ENCODE measurements around the gene SLIT3.

SLIT3 gene

GRCh38 chr5:168865968-168866367, 435.0 kb downstream of the SLIT3 start:
- no peak overlapping the region for H3K4me3 ChIP-seq (ENCODE audit: low read depth, low read length)
- no peak for TF ChIP-seq CTCF (IDR thresholded peaks at IDR 0.05; ENCODE audit: insufficient read depth, low read depth, low read length, missing control alignments)
- no peak for DNase-seq (ENCODE audit: low read depth)

- no peak for TF ChIP-seq CTCF (IDR thresholded peaks at IDR 0.05; ENCODE audit: insufficient read depth, low read depth, low read length, missing control alignments)
- DNase-seq (ENCODE audit: low read depth) = no peak
- H3K4me3 ChIP-seq (ENCODE audit: low read depth, low read length) = no peak overlapping the region
Observed at GRCh38 chr5:168863021-168863420, 437.9 kb downstream of the SLIT3 start.

- TF ChIP-seq CTCF (IDR thresholded peaks at IDR 0.05; ENCODE audit: insufficient read depth, low read depth, low read length, missing control alignments) = no peak
Observed at GRCh38 chr5:168860503-168860902, 440.4 kb downstream of the SLIT3 start.

GRCh38 chr5:168860081-168860480, 440.9 kb downstream of the SLIT3 start:
- DNase-seq (ENCODE audit: low read depth) = no peak
- no peak overlapping the region for H3K4me3 ChIP-seq (ENCODE audit: low read depth, low read length)
- no peak for TF ChIP-seq CTCF (IDR thresholded peaks at IDR 0.05; ENCODE audit: insufficient read depth, low read depth, low read length, missing control alignments)

More at GRCh38 chr5:168860503-168860902, 440.4 kb downstream of the SLIT3 start:
- no peak overlapping the region for H3K4me3 ChIP-seq (ENCODE audit: low read depth, low read length)
- DNase-seq (ENCODE audit: low read depth) = no peak

GRCh38 chr5:168859471-168859870, 441.5 kb downstream of the SLIT3 start:
- TF ChIP-seq CTCF (IDR thresholded peaks at IDR 0.05; ENCODE audit: insufficient read depth, low read depth, low read length, missing control alignments) = no peak
- H3K4me3 ChIP-seq (ENCODE audit: low read depth, low read length) = no peak overlapping the region
- DNase-seq (ENCODE audit: low read depth) = no peak

GRCh38 chr5:168858994-168859393, 441.9 kb downstream of the SLIT3 start:
- no peak overlapping the region for H3K4me3 ChIP-seq (ENCODE audit: low read depth, low read length)
- TF ChIP-seq CTCF (IDR thresholded peaks at IDR 0.05; ENCODE audit: insufficient read depth, low read depth, low read length, missing control alignments) = no peak
- no peak for DNase-seq (ENCODE audit: low read depth)

- H3K4me3 ChIP-seq (ENCODE audit: low read depth, low read length) = no peak overlapping the region
- no peak for TF ChIP-seq CTCF (IDR thresholded peaks at IDR 0.05; ENCODE audit: insufficient read depth, low read depth, low read length, missing control alignments)
- DNase-seq (ENCODE audit: low read depth) = no peak
Observed at GRCh38 chr5:168858371-168858770, 442.6 kb downstream of the SLIT3 start.

Data from GM12865 (cell line).